K562 (cell line): ENCODE data around the gene HNRNPA2B1. TPM values are rescaled to one million over a fixed set of nuclear protein-coding genes. Genes with fewer than 3 reads are reported as not detected.

Experiments
- CBFA2T2 ChIP-seq: fragments of 450-650 bp; conservative IDR thresholded peaks from 2 replicates; pipeline ENCODE4 v1.6.1; 2017; ENCODE audit warnings: mild to moderate bottlenecking
- CXXC5 ChIP-seq: fragments of 250-450 bp; sonication (Bioruptor Pico); IDR thresholded peaks from 2 replicates; pipeline ENCODE4 v1.8.0; 2022; ENCODE audit warnings: inconsistent platforms, mild to moderate bottlenecking, moderate library complexity
- MIER1 ChIP-seq: fragments of 450-650 bp; IDR thresholded peaks from 2 replicates; pipeline ENCODE4 v1.6.1; 2016; ENCODE audit warnings: antibody characterized with exemption, mild to moderate bottlenecking, low read depth
- PPARD ChIP-seq: fragments of 250-450 bp; sonication (Bioruptor Pico); IDR thresholded peaks from 2 replicates; pipeline ENCODE4 v1.8.0; 2022; ENCODE audit warnings: inconsistent platforms, mild to moderate bottlenecking, moderate library complexity
- RB1 ChIP-seq: fragments of 450-650 bp; IDR thresholded peaks from 2 replicates; pipeline ENCODE4 v1.6.1; 2017; ENCODE audit warnings: low read depth, mild to moderate bottlenecking
- TEAD4 ChIP-seq, 2 experiments: sonication (generic) in 1 of 2; formaldehyde crosslinking in 1 of 2; IDR thresholded peaks; 2 replicates each; pipeline versions ENCODE4 v1.6.1 to v1.8.0; 2012 to 2022; ENCODE audit warnings: borderline replicate concordance in 1 of 2, inconsistent platforms in 1 of 2, low read length in 1 of 2, mild to moderate bottlenecking in 1 of 2, missing genetic modification reagents in 1 of 2
- ZBED1 ChIP-seq: IDR thresholded peaks from 2 replicates; pipeline ENCODE4 v1.6.1; 2014
- ZBTB8A ChIP-seq: fragments of 450-650 bp; IDR thresholded peaks from 2 replicates; pipeline ENCODE4 v1.6.1; 2018; ENCODE audit warnings: mild to moderate bottlenecking, moderate library complexity; ENCODE audit not compliant: partially characterized antibody
- ZC3H8 ChIP-seq: fragments of 450-650 bp; IDR thresholded peaks from 2 replicates; pipeline ENCODE4 v1.6.1; 2017
- ZNF324 ChIP-seq: fragments of 250-450 bp; sonication (Bioruptor Pico); IDR thresholded peaks from 2 replicates; pipeline ENCODE4 v1.4.0; 2020; ENCODE audit warnings: mild to moderate bottlenecking
- polyA plus RNA-seq, 8 experiments: library from polyadenylated mRNA; depleted of rRNA in 4 of 8; stranded (reverse) in 5 of 8; unstranded in 3 of 8; fragments of >200 nt; fragmentation: Nextera tagmentation in 2 of 8; fragmentation: Illumina TruSeq in 1 of 8; extraction: Ambion mirVana in 2 of 8; extraction: Trizol in 1 of 8; gene quantifications; 2 replicates each; pipeline versions ENCODE4 v1.2.1 to v1.2.3, GENCODE V29; 2011 to 2014; ENCODE audit warnings: inconsistent platforms in 1 of 8, missing spikeins in 1 of 8
- total RNA-seq, 7 experiments: library from RNA; depleted of rRNA in 6 of 7; stranded (reverse); fragments of >200 nt in 6 of 7; fragmentation: Illumina TruSeq in 2 of 7; extraction: Trizol in 2 of 7; gene quantifications; 2 replicates each; pipeline versions ENCODE4 v1.2.1 to v1.2.3, GENCODE V29; 2011 to 2021; ENCODE audit warnings: low replicate concordance in 1 of 7
- TF ChIP-seq, protein P1 (sequence below): fragments of 450-650 bp; IDR thresholded peaks from 2 replicates; pipeline ENCODE4 v1.6.1; 2016; ENCODE audit warnings: mild to moderate bottlenecking, moderate library complexity
- TF ChIP-seq, protein P2 (sequence below): fragments of 250-450 bp; sonication (Bioruptor Pico); IDR thresholded peaks from 2 replicates; pipeline ENCODE4 v1.9.0; 2021; ENCODE audit warnings: mild to moderate bottlenecking
- TF ChIP-seq, protein P3 (sequence below): fragments of 450-650 bp; IDR thresholded peaks from 2 replicates; pipeline ENCODE4 v1.6.1; 2016; ENCODE audit warnings: low read depth, mild to moderate bottlenecking, moderate library complexity
- TF ChIP-seq, protein P4 (sequence below), 2 experiments: fragments of 450-650 bp in 1 of 2; IDR thresholded peaks; 2 replicates each; pipeline ENCODE4 v1.6.1; 2011 to 2017; ENCODE audit warnings: low read depth in 2 of 2, antibody characterized with exemption in 1 of 2, borderline replicate concordance in 1 of 2, low read length in 1 of 2, mild to moderate bottlenecking in 1 of 2, mixed read lengths in 1 of 2; ENCODE audit not compliant: control insufficient read depth in 1 of 2

The HNRNPA2B1 gene
- total and polyA plus RNA-seq, 9 of the 15 experiments (the other 6 are each of a cell fraction or from before 2014, with no cell fraction given) = 630 to 1,989 (median 865) TPM

DNA sequence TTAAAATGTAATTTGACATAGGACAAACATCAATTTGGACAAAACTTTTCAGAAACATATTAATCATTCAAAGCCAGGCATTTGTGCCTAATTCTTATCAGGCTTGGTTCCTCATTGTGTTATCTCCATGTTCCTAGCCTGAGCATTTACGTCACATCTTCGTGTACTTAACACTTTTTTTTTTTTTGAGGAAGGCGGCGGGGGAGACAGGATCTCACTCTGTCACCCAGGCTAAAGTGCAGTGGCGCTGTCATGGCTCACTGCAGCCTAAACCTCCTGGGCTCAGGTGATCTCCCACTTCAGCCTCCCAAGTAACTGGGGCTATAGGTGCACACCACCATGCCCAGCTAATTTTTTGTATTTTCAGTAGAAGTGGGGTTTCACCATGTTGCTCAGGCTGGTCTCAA lies 19.8 kb downstream of the HNRNPA2B1 start (continued):
- TF ChIP-seq, protein P1, sequence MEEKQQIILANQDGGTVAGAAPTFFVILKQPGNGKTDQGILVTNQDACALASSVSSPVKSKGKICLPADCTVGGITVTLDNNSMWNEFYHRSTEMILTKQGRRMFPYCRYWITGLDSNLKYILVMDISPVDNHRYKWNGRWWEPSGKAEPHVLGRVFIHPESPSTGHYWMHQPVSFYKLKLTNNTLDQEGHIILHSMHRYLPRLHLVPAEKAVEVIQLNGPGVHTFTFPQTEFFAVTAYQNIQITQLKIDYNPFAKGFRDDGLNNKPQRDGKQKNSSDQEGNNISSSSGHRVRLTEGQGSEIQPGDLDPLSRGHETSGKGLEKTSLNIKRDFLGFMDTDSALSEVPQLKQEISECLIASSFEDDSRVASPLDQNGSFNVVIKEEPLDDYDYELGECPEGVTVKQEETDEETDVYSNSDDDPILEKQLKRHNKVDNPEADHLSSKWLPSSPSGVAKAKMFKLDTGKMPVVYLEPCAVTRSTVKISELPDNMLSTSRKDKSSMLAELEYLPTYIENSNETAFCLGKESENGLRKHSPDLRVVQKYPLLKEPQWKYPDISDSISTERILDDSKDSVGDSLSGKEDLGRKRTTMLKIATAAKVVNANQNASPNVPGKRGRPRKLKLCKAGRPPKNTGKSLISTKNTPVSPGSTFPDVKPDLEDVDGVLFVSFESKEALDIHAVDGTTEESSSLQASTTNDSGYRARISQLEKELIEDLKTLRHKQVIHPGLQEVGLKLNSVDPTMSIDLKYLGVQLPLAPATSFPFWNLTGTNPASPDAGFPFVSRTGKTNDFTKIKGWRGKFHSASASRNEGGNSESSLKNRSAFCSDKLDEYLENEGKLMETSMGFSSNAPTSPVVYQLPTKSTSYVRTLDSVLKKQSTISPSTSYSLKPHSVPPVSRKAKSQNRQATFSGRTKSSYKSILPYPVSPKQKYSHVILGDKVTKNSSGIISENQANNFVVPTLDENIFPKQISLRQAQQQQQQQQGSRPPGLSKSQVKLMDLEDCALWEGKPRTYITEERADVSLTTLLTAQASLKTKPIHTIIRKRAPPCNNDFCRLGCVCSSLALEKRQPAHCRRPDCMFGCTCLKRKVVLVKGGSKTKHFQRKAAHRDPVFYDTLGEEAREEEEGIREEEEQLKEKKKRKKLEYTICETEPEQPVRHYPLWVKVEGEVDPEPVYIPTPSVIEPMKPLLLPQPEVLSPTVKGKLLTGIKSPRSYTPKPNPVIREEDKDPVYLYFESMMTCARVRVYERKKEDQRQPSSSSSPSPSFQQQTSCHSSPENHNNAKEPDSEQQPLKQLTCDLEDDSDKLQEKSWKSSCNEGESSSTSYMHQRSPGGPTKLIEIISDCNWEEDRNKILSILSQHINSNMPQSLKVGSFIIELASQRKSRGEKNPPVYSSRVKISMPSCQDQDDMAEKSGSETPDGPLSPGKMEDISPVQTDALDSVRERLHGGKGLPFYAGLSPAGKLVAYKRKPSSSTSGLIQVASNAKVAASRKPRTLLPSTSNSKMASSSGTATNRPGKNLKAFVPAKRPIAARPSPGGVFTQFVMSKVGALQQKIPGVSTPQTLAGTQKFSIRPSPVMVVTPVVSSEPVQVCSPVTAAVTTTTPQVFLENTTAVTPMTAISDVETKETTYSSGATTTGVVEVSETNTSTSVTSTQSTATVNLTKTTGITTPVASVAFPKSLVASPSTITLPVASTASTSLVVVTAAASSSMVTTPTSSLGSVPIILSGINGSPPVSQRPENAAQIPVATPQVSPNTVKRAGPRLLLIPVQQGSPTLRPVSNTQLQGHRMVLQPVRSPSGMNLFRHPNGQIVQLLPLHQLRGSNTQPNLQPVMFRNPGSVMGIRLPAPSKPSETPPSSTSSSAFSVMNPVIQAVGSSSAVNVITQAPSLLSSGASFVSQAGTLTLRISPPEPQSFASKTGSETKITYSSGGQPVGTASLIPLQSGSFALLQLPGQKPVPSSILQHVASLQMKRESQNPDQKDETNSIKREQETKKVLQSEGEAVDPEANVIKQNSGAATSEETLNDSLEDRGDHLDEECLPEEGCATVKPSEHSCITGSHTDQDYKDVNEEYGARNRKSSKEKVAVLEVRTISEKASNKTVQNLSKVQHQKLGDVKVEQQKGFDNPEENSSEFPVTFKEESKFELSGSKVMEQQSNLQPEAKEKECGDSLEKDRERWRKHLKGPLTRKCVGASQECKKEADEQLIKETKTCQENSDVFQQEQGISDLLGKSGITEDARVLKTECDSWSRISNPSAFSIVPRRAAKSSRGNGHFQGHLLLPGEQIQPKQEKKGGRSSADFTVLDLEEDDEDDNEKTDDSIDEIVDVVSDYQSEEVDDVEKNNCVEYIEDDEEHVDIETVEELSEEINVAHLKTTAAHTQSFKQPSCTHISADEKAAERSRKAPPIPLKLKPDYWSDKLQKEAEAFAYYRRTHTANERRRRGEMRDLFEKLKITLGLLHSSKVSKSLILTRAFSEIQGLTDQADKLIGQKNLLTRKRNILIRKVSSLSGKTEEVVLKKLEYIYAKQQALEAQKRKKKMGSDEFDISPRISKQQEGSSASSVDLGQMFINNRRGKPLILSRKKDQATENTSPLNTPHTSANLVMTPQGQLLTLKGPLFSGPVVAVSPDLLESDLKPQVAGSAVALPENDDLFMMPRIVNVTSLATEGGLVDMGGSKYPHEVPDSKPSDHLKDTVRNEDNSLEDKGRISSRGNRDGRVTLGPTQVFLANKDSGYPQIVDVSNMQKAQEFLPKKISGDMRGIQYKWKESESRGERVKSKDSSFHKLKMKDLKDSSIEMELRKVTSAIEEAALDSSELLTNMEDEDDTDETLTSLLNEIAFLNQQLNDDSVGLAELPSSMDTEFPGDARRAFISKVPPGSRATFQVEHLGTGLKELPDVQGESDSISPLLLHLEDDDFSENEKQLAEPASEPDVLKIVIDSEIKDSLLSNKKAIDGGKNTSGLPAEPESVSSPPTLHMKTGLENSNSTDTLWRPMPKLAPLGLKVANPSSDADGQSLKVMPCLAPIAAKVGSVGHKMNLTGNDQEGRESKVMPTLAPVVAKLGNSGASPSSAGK = peak; percentile 47; the same call in 1 of the 2 replicates
- TF ChIP-seq ZNF324 (CRISPR knock-in tag) (no peak), CXXC5 (peak; percentile 65), RB1 (no peak), MIER1 (no peak), PPARD (no peak), CBFA2T2 (peak; percentile 79), ZC3H8 (no peak), ZBTB8A (no peak), TEAD4 (IDR thresholded peaks at IDR 0.05; ENCODE audit: low read length) (peak; percentile 86), TEAD4 (CRISPR knock-in tag; IDR thresholded peaks at IDR 0.05; ENCODE audit: borderline replicate concordance) (no peak), ZBED1 (no peak)
- TF ChIP-seq, protein P2, sequence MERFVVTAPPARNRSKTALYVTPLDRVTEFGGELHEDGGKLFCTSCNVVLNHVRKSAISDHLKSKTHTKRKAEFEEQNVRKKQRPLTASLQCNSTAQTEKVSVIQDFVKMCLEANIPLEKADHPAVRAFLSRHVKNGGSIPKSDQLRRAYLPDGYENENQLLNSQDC (CRISPR knock-in tag) = no peak
- TF ChIP-seq, protein P3, sequence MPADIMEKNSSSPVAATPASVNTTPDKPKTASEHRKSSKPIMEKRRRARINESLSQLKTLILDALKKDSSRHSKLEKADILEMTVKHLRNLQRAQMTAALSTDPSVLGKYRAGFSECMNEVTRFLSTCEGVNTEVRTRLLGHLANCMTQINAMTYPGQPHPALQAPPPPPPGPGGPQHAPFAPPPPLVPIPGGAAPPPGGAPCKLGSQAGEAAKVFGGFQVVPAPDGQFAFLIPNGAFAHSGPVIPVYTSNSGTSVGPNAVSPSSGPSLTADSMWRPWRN = no peak
- TF ChIP-seq, protein P4, sequence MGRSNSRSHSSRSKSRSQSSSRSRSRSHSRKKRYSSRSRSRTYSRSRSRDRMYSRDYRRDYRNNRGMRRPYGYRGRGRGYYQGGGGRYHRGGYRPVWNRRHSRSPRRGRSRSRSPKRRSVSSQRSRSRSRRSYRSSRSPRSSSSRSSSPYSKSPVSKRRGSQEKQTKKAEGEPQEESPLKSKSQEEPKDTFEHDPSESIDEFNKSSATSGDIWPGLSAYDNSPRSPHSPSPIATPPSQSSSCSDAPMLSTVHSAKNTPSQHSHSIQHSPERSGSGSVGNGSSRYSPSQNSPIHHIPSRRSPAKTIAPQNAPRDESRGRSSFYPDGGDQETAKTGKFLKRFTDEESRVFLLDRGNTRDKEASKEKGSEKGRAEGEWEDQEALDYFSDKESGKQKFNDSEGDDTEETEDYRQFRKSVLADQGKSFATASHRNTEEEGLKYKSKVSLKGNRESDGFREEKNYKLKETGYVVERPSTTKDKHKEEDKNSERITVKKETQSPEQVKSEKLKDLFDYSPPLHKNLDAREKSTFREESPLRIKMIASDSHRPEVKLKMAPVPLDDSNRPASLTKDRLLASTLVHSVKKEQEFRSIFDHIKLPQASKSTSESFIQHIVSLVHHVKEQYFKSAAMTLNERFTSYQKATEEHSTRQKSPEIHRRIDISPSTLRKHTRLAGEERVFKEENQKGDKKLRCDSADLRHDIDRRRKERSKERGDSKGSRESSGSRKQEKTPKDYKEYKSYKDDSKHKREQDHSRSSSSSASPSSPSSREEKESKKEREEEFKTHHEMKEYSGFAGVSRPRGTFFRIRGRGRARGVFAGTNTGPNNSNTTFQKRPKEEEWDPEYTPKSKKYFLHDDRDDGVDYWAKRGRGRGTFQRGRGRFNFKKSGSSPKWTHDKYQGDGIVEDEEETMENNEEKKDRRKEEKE (IDR thresholded peaks at IDR 0.05; ENCODE audit: borderline replicate concordance in 1 of 2, control insufficient read depth in 1 of 2, low read depth in 2 of 2, low read length in 1 of 2) = no peak
